GM12873 (cell line): ENCODE results near the gene SNX15.
A peak's percentile ranks its signal among the peaks of the same experiment; 100 is the strongest.

Source experiments
- CTCF ChIP-seq: IDR thresholded peaks from 2 replicates; pipeline ENCODE4 v1.5.1; 2012; ENCODE audit warnings: low read depth, mild to moderate bottlenecking, moderate library complexity, low read length, control low read depth; ENCODE audit not compliant: insufficient read depth; ENCODE audit errors: missing control alignments

SNX15 gene

GRCh38 chr11:65027213-65028067 is at the start of gene SNX15:
Gene SNX15, plus strand, starts transcription at chr11:65027439. Its CDS starts 99 bp downstream, at chr11:65027538.
- TF ChIP-seq CTCF, result peak; percentile 41

DNA sequence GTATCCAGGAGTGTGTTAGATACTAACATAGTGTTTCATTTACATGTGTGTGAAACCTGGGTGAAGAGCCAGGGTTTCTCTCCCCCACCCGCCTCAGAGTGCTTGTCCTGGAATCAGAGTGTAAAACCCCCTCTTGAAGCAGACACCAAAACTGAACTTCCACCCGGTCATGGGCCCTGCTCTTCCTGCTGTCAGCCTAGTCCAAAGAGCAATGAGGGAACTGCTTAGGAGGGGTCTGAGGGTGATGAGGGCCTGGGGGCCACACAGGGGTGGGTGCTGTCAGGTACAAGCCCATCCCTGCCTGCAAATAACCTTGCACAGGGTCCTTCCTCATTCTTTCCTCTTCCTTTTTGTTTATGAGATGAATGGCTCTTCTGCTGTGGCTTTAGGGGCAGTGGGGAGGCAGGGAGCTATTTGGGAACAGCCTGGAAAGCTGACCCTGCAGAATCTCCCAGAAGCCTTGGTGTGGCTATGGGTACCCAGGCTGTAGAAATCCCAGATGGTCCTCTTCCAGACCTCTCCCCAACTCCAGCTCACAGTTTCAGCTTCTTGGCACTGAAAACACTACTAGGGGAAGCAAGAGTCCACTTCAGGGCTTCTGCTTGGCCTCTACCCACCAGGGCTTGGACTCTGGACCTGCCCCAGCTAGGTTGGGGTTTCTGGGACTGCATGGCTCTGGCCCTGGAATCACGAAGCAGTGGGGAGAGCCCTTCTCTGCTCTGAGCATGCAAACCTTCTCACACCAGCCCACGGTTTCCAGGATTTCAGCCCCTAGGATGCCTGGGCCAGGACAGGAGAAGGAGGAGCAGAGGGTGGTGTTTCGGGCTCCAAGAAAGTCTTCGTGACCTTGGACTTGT is 39.0 kb upstream of the SNX15 start:
- no peak for TF ChIP-seq CTCF

DNA sequence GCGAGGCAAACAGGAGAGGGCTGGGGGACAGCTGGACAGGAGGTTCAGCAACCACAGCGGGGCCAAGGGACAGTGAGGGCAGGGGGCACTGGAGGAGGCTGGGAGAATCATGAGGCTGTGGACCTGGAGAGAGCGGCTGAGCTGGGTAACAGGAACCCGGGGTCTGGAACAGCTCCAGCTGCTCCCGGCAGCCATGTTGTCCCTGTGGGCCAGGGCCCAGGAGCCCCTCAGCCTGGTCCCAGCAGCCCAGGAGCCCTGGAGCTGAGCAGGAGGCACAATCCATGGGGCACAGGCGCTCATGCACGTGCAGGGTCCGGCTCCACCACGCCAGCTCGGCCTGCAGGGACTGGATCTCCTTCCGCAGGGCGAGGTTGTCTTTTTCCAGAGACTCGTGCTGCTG is 37.8 kb upstream of the SNX15 start:
- TF ChIP-seq CTCF, result no peak

GRCh38 chr11:64990222-64990923 is 36.9 kb upstream of the SNX15 start:
- no peak for TF ChIP-seq CTCF

- TF ChIP-seq CTCF, result no peak
Observed at GRCh38 chr11:64994318-64994717, 32.9 kb upstream of the SNX15 start.

DNA sequence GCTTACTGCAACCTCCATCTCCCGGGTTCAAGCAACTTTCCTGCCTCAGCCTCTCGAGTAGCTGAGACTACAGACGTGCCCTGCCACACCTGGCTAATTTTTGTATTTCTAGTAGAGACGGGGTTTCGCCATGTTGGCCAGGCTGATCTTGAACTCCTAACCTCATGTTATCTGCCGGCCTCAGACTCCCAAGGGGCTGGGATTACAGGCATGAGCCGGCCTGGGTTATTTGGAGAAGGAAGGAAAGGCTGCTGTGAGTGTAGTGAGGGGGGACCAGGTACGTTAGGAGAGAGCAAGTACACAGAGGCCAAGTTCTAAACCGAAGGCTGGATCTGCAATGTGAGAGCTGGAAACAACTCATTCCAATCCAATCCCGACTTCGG is 30.9 kb upstream of the SNX15 start:
- TF ChIP-seq CTCF, result no peak

GRCh38 chr11:64996710-64997380 is 30.4 kb upstream of the SNX15 start, which contains the start of gene BATF2:
Gene BATF2, minus strand, starts transcription at chr11:64996971. Its CDS starts 57 bp downstream, at chr11:64996914.
- peak; percentile 26 for TF ChIP-seq CTCF
